ENCODE measurements around the gene RAP1GAP2.

DNA sequence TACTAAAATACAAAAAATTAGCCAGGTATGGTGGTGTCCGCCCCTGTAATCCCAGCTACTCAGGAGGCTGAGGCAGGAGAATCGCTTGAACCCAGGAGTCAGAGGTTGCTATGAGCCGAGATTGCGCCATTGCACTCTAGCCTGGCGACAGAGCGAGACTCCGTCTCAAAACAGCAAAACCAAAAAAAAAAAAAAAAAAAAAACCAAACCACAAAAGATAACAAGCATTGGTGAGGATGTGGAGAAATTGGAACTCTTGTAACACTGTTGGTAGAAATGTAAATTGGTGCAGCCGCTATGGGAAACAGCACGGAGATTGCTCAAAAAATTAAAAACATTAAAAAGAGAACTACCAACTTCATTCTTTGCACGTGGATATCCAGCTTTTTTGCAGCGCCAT is 147.7 kb downstream of the RAP1GAP2 start:
- no peak for TF ChIP-seq POLR2A (IDR thresholded peaks at IDR 0.05)
- TF ChIP-seq, protein P1, sequence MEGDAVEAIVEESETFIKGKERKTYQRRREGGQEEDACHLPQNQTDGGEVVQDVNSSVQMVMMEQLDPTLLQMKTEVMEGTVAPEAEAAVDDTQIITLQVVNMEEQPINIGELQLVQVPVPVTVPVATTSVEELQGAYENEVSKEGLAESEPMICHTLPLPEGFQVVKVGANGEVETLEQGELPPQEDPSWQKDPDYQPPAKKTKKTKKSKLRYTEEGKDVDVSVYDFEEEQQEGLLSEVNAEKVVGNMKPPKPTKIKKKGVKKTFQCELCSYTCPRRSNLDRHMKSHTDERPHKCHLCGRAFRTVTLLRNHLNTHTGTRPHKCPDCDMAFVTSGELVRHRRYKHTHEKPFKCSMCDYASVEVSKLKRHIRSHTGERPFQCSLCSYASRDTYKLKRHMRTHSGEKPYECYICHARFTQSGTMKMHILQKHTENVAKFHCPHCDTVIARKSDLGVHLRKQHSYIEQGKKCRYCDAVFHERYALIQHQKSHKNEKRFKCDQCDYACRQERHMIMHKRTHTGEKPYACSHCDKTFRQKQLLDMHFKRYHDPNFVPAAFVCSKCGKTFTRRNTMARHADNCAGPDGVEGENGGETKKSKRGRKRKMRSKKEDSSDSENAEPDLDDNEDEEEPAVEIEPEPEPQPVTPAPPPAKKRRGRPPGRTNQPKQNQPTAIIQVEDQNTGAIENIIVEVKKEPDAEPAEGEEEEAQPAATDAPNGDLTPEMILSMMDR (IDR thresholded peaks at IDR 0.05) = no peak
- no peak for TF ChIP-seq POLR2AphosphoS5 (IDR thresholded peaks at IDR 0.05)
- no peak for TF ChIP-seq EP300 (IDR thresholded peaks at IDR 0.05)
